G401 (cell line): ENCODE measurements around the gene FLVCR1. TPM values are rescaled to one million over a fixed set of nuclear protein-coding genes. Genes with fewer than 3 reads are reported as not detected.

Experiments used
- DNase-seq: peaks from one replicate; pipeline ENCODE4 v3.0.0-alpha.2; 2015; ENCODE audit warnings: low spot score
- in situ Hi-C: cut with HindIII; loops from 2 replicates; pipeline ENCODE4 v1.10.0; 2016; ENCODE audit warnings: low sequenced_read_pairs, mixed read lengths
- total RNA-seq: library from RNA; depleted of rRNA; stranded (reverse); fragments of >200 nt; shearing (Covaris generic); gene quantifications from 2 replicates; pipeline ENCODE4 v1.2.3, GENCODE V29; 2014; rRNA removed

FLVCR1 gene
- total RNA-seq, 1 experiment from 2014 or later = 17.0 TPM

GRCh38 chr1:212938846-212939245 lies 80.8 kb downstream of the FLVCR1 start:
- in situ Hi-C loops = no loop called here
- no peak for DNase-seq

- no peak for DNase-seq
- in situ Hi-C loops = no loop called here
These were observed 83.4 kb downstream of the FLVCR1 start for GRCh38 chr1:212941452-212941851.

GRCh38 chr1:212942679-212943392 lies 84.8 kb downstream of the FLVCR1 start:
- in situ Hi-C loops = no loop called here

GRCh38 chr1:212943393-212943710 lies 85.3 kb downstream of the FLVCR1 start:
- DNase-seq = no peak
- in situ Hi-C loops = no loop called here

More at GRCh38 chr1:212942679-212943392, 84.8 kb downstream of the FLVCR1 start:
- DNase-seq = no peak

- in situ Hi-C loops = no loop called here
These were observed 86.3 kb downstream of the FLVCR1 start for GRCh38 chr1:212944229-212944901.

GRCh38 chr1:212945056-212945455 lies 87.0 kb downstream of the FLVCR1 start:
- DNase-seq = no peak
- in situ Hi-C loops = no loop called here

More at GRCh38 chr1:212944229-212944901, 86.3 kb downstream of the FLVCR1 start:
- no peak for DNase-seq

GRCh38 chr1:212945463-212946160 lies 87.5 kb downstream of the FLVCR1 start:
- in situ Hi-C loops = no loop called here
- no peak for DNase-seq

- DNase-seq = no peak
- in situ Hi-C loops = no loop called here
These were observed 88.8 kb downstream of the FLVCR1 start for GRCh38 chr1:212946872-212947271.

Other genes with a start within 250 kb of the FLVCR1 start
- gene ATF3, start 249.5 kb upstream of the FLVCR1 start, total RNA-seq = 51.7 and 59.9 TPM in 2 replicates
- 7.7 and 10.2 TPM in 2 replicates for gene BATF3, start 158.4 kb upstream of the FLVCR1 start, total RNA-seq
- 74.3 and 107 TPM in 2 replicates for gene NSL1, start 66.5 kb upstream of the FLVCR1 start, total RNA-seq
- gene TATDN3, start 66.4 kb upstream of the FLVCR1 start, total RNA-seq = 12.2 and 15.1 TPM in 2 replicates
- gene SPATA45, start 10.6 kb upstream of the FLVCR1 start, total RNA-seq = not detected in 2 replicates
- gene VASH2, start 92.3 kb downstream of the FLVCR1 start, total RNA-seq = 0.68 and 1.1 TPM in 2 replicates
- gene ANGEL2, start 157.6 kb downstream of the FLVCR1 start, total RNA-seq = 41.8 and 47.8 TPM in 2 replicates
- 13.8 and 25.6 TPM in 2 replicates for gene RPS6KC1, start 193.0 kb downstream of the FLVCR1 start, total RNA-seq